ENCODE data around the gene MMP8.

MMP8 gene

GRCh38 chr11:102662607-102663006 is 62.1 kb downstream of the MMP8 start:
- no peaks in the 10 kb centered on the region for H3K79me2 ChIP-seq (ENCODE audit: insufficient read depth, low read length)
- no peaks in the 10 kb centered on the region for H3K9me2 ChIP-seq (replicated peaks; ENCODE audit: low read depth, low read length)
- no peak overlapping the region for H3K9ac ChIP-seq (ENCODE audit: low read depth, low read length, poor library complexity, severe bottlenecking)
- no peaks in the 10 kb centered on the region for H3K9me3 ChIP-seq (ENCODE audit: insufficient read depth, low read depth, low read length)
- 0 out of 2 replicates have a peak overlapping the region, but pooled peaks have one; percentile 50 for H2AFZ ChIP-seq (ENCODE audit: low read length)
- no peaks in the 10 kb centered on the region for H4K20me1 ChIP-seq (ENCODE audit: insufficient read depth, low read length, poor library complexity, severe bottlenecking)
- TF ChIP-seq CTCF (conservative IDR thresholded peaks at IDR 0.05; ENCODE audit: low read length), result no peak
- TF ChIP-seq EZH2phosphoT487 (IDR thresholded peaks at IDR 0.05; ENCODE audit: borderline replicate concordance), result no peak
- H3K36me3 ChIP-seq (ENCODE audit: insufficient read depth, low read length), result no peaks in the 10 kb centered on the region
- H3F3A ChIP-seq (ENCODE audit: low read depth), result no peaks in the 10 kb centered on the region
- H3K4me2 ChIP-seq (ENCODE audit: low read depth, low read length, poor library complexity, severe bottlenecking), result no peak overlapping the region
- H3K27me3 ChIP-seq (ENCODE audit: insufficient read depth, low read length, poor library complexity, severe bottlenecking), result no peaks in the 10 kb centered on the region
- no peak overlapping the region for H3K4me3 ChIP-seq (ENCODE audit: low read length, poor library complexity, severe bottlenecking)
- no peaks in the 10 kb centered on the region for H3K4me1 ChIP-seq (ENCODE audit: insufficient read depth, low read length, poor library complexity, severe bottlenecking)
